Measurements from ENCODE around the gene COL19A1.

Gene COL19A1

GRCh38 chr6:70241991-70242420, 375.6 kb downstream of the COL19A1 start:
- DNase-seq = no peak

- DNase-seq = no peak
Measured at GRCh38 chr6:70246118-70246517, 379.8 kb downstream of the COL19A1 start.

- DNase-seq = no peak
Measured at GRCh38 chr6:70252604-70253003, 386.2 kb downstream of the COL19A1 start.

- DNase-seq = no peak
Measured at GRCh38 chr6:70253923-70254322, 387.6 kb downstream of the COL19A1 start.

GRCh38 chr6:70254784-70255183, 388.4 kb downstream of the COL19A1 start:
- DNase-seq = no peak

GRCh38 chr6:70257768-70258273, 391.5 kb downstream of the COL19A1 start:
- no peak for DNase-seq

- DNase-seq = no peak
Measured at GRCh38 chr6:70258483-70258882, 392.1 kb downstream of the COL19A1 start.
